ENCODE data around the gene NFASC. TPM values are rescaled to one million over a fixed set of nuclear protein-coding genes. Genes with fewer than 3 reads are reported as not detected.

The NFASC gene
- total RNA-seq, 1 donor from 2014 or later, result 1.6 TPM

GRCh38 chr1:204945565-204945977, 74.9 kb downstream of the NFASC start:
- no peaks in the 10 kb centered on the region for H3K4me1 ChIP-seq (ENCODE audit: control insufficient read depth in 3 of 3, insufficient read depth in 3 of 3, low read length in 3 of 3)
- H3K36me3 ChIP-seq (ENCODE audit: control insufficient read depth in 3 of 3, insufficient read depth in 3 of 3, low read length in 3 of 3), result no peaks in the 10 kb centered on the region
- no peaks in the 10 kb centered on the region for H3K9me3 ChIP-seq (ENCODE audit: control insufficient read depth in 3 of 3, low read length in 3 of 3)
- H3K4me3 ChIP-seq (ENCODE audit: low read length in 3 of 3), result no peak overlapping the region
- H3K27ac ChIP-seq (ENCODE audit: low read depth, low read length), result no peak overlapping the region
- H3K9ac ChIP-seq (ENCODE audit: low read depth in 1 of 3, low read length in 3 of 3), result no peak overlapping the region
- peaks cover 3 to 8% (median 7%) of the 10 kb centered on the region in 3 donors for H3K27me3 ChIP-seq (ENCODE audit: control insufficient read depth in 3 of 3, insufficient read depth in 3 of 3, low read length in 3 of 3)

- Histone ChIP-seq H3K4me1 (ENCODE audit: control insufficient read depth in 3 of 3, insufficient read depth in 3 of 3, low read length in 3 of 3) (no peaks in the 10 kb centered on the region), H3K27ac (ENCODE audit: low read depth, low read length) (no peak overlapping the region)
Measured at GRCh38 chr1:204946640-204947039, 76.0 kb downstream of the NFASC start.

GRCh38 chr1:204947338-204947737, 76.7 kb downstream of the NFASC start:
- Histone ChIP-seq H3K36me3 (ENCODE audit: control insufficient read depth in 3 of 3, insufficient read depth in 3 of 3, low read length in 3 of 3) (no peaks in the 10 kb centered on the region), H3K27ac (ENCODE audit: low read depth, low read length) (no peak overlapping the region), H3K9ac (ENCODE audit: low read depth in 1 of 3, low read length in 3 of 3) (no peak overlapping the region)

More at GRCh38 chr1:204946640-204947039, 76.0 kb downstream of the NFASC start:
- Histone ChIP-seq H3K4me3 (ENCODE audit: low read length in 3 of 3) (no peak overlapping the region), H3K36me3 (ENCODE audit: control insufficient read depth in 3 of 3, insufficient read depth in 3 of 3, low read length in 3 of 3) (no peaks in the 10 kb centered on the region), H3K27me3 (ENCODE audit: control insufficient read depth in 3 of 3, insufficient read depth in 3 of 3, low read length in 3 of 3) (peaks cover 0 to 9% (median 7%) of the 10 kb centered on the region in 3 donors), H3K9ac (ENCODE audit: low read depth in 1 of 3, low read length in 3 of 3) (no peak overlapping the region), H3K9me3 (ENCODE audit: control insufficient read depth in 3 of 3, low read length in 3 of 3) (no peaks in the 10 kb centered on the region)

GRCh38 chr1:204947747-204948146, 77.1 kb downstream of the NFASC start:
- H3K36me3 ChIP-seq (ENCODE audit: control insufficient read depth in 3 of 3, insufficient read depth in 3 of 3, low read length in 3 of 3), result no peaks in the 10 kb centered on the region
- H3K27ac ChIP-seq (ENCODE audit: low read depth, low read length), result no peak overlapping the region
- H3K9me3 ChIP-seq (ENCODE audit: control insufficient read depth in 3 of 3, low read length in 3 of 3), result no peaks in the 10 kb centered on the region
- H3K4me1 ChIP-seq (ENCODE audit: control insufficient read depth in 3 of 3, insufficient read depth in 3 of 3, low read length in 3 of 3), result no peaks in the 10 kb centered on the region
- H3K4me3 ChIP-seq (ENCODE audit: low read length in 3 of 3), result no peak overlapping the region
- no peak overlapping the region for H3K9ac ChIP-seq (ENCODE audit: low read depth in 1 of 3, low read length in 3 of 3)
- peaks cover 0 to 14% (median 7%) of the 10 kb centered on the region in 3 donors for H3K27me3 ChIP-seq (ENCODE audit: control insufficient read depth in 3 of 3, insufficient read depth in 3 of 3, low read length in 3 of 3)

More at GRCh38 chr1:204947338-204947737, 76.7 kb downstream of the NFASC start:
- Histone ChIP-seq H3K9me3 (ENCODE audit: control insufficient read depth in 3 of 3, low read length in 3 of 3) (no peaks in the 10 kb centered on the region), H3K4me1 (ENCODE audit: control insufficient read depth in 3 of 3, insufficient read depth in 3 of 3, low read length in 3 of 3) (no peaks in the 10 kb centered on the region), H3K27me3 (ENCODE audit: control insufficient read depth in 3 of 3, insufficient read depth in 3 of 3, low read length in 3 of 3) (peaks cover 0 to 13% (median 7%) of the 10 kb centered on the region in 3 donors), H3K4me3 (ENCODE audit: low read length in 3 of 3) (no peak overlapping the region)

GRCh38 chr1:204950353-204951001, 79.8 kb downstream of the NFASC start:
- Histone ChIP-seq H3K9ac (ENCODE audit: low read depth in 1 of 3, low read length in 3 of 3) (no peak overlapping the region), H3K36me3 (ENCODE audit: control insufficient read depth in 3 of 3, insufficient read depth in 3 of 3, low read length in 3 of 3) (peaks cover 0 to 3% (median 0%) of the 10 kb centered on the region in 3 donors), H3K27me3 (ENCODE audit: control insufficient read depth in 3 of 3, insufficient read depth in 3 of 3, low read length in 3 of 3) (peaks cover 0 to 18% (median 4%) of the 10 kb centered on the region in 3 donors), H3K9me3 (ENCODE audit: control insufficient read depth in 3 of 3, low read length in 3 of 3) (no peaks in the 10 kb centered on the region), H3K27ac (ENCODE audit: low read depth, low read length) (no peak overlapping the region), H3K4me1 (ENCODE audit: control insufficient read depth in 3 of 3, insufficient read depth in 3 of 3, low read length in 3 of 3) (no peaks in the 10 kb centered on the region), H3K4me3 (ENCODE audit: low read length in 3 of 3) (no peak overlapping the region)

- Histone ChIP-seq H3K27ac (ENCODE audit: low read depth, low read length) (no peak overlapping the region), H3K36me3 (ENCODE audit: control insufficient read depth in 3 of 3, insufficient read depth in 3 of 3, low read length in 3 of 3) (peaks cover 0 to 4% (median 2%) of the 10 kb centered on the region in 3 donors), H3K4me1 (ENCODE audit: control insufficient read depth in 3 of 3, insufficient read depth in 3 of 3, low read length in 3 of 3) (peaks cover 6 to 17% (median 15%) of the 10 kb centered on the region in 3 donors), H3K4me3 (ENCODE audit: low read length in 3 of 3) (no peak overlapping the region), H3K9ac (ENCODE audit: low read depth in 1 of 3, low read length in 3 of 3) (no peak overlapping the region), H3K9me3 (ENCODE audit: control insufficient read depth in 3 of 3, low read length in 3 of 3) (no peaks in the 10 kb centered on the region), H3K27me3 (ENCODE audit: control insufficient read depth in 3 of 3, insufficient read depth in 3 of 3, low read length in 3 of 3) (peaks cover 0 to 10% (median 4%) of the 10 kb centered on the region in 3 donors)
Measured at GRCh38 chr1:204958317-204959307, 88.0 kb downstream of the NFASC start.

- H3K27me3 ChIP-seq (ENCODE audit: control insufficient read depth in 3 of 3, insufficient read depth in 3 of 3, low read length in 3 of 3), result peaks cover 0 to 7% (median 4%) of the 10 kb centered on the region in 3 donors
- H3K27ac ChIP-seq (ENCODE audit: low read depth, low read length), result no peak overlapping the region
- H3K9ac ChIP-seq (ENCODE audit: low read depth in 1 of 3, low read length in 3 of 3), result no peak overlapping the region
- no peak overlapping the region for H3K4me3 ChIP-seq (ENCODE audit: low read length in 3 of 3)
- peaks cover 0 to 4% (median 2%) of the 10 kb centered on the region in 3 donors for H3K36me3 ChIP-seq (ENCODE audit: control insufficient read depth in 3 of 3, insufficient read depth in 3 of 3, low read length in 3 of 3)
- peaks cover 6 to 17% (median 15%) of the 10 kb centered on the region in 3 donors for H3K4me1 ChIP-seq (ENCODE audit: control insufficient read depth in 3 of 3, insufficient read depth in 3 of 3, low read length in 3 of 3)
- no peaks in the 10 kb centered on the region for H3K9me3 ChIP-seq (ENCODE audit: control insufficient read depth in 3 of 3, low read length in 3 of 3)
Measured at GRCh38 chr1:204959374-204959773, 88.7 kb downstream of the NFASC start.

GRCh38 chr1:204959836-204960235, 89.2 kb downstream of the NFASC start:
- Histone ChIP-seq H3K9me3 (ENCODE audit: control insufficient read depth in 3 of 3, low read length in 3 of 3) (no peaks in the 10 kb centered on the region), H3K36me3 (ENCODE audit: control insufficient read depth in 3 of 3, insufficient read depth in 3 of 3, low read length in 3 of 3) (peaks cover 0 to 4% (median 2%) of the 10 kb centered on the region in 3 donors), H3K9ac (ENCODE audit: low read depth in 1 of 3, low read length in 3 of 3) (no peak overlapping the region), H3K4me3 (ENCODE audit: low read length in 3 of 3) (no peak overlapping the region), H3K27ac (ENCODE audit: low read depth, low read length) (no peak overlapping the region), H3K4me1 (ENCODE audit: control insufficient read depth in 3 of 3, insufficient read depth in 3 of 3, low read length in 3 of 3) (peaks cover 6 to 17% (median 15%) of the 10 kb centered on the region in 3 donors), H3K27me3 (ENCODE audit: control insufficient read depth in 3 of 3, insufficient read depth in 3 of 3, low read length in 3 of 3) (peaks cover 2 to 7% (median 4%) of the 10 kb centered on the region in 3 donors)

GRCh38 chr1:204960306-204961125, 89.9 kb downstream of the NFASC start:
- peaks cover 0 to 4% (median 2%) of the 10 kb centered on the region in 3 donors for H3K36me3 ChIP-seq (ENCODE audit: control insufficient read depth in 3 of 3, insufficient read depth in 3 of 3, low read length in 3 of 3)
- H3K9me3 ChIP-seq (ENCODE audit: control insufficient read depth in 3 of 3, low read length in 3 of 3), result no peaks in the 10 kb centered on the region
- peaks cover 4 to 7% (median 6%) of the 10 kb centered on the region in 3 donors for H3K27me3 ChIP-seq (ENCODE audit: control insufficient read depth in 3 of 3, insufficient read depth in 3 of 3, low read length in 3 of 3)
- peak overlapping the region in 1 of 3 donors; percentile 17 for H3K9ac ChIP-seq (ENCODE audit: low read depth in 1 of 3, low read length in 3 of 3)
- H3K27ac ChIP-seq (ENCODE audit: low read depth, low read length), result no peak overlapping the region
- peaks cover 6 to 17% (median 15%) of the 10 kb centered on the region in 3 donors for H3K4me1 ChIP-seq (ENCODE audit: control insufficient read depth in 3 of 3, insufficient read depth in 3 of 3, low read length in 3 of 3)
- no peak overlapping the region for H3K4me3 ChIP-seq (ENCODE audit: low read length in 3 of 3)

Measured in skeletal muscle tissue (tissue), 4 donors.